ENCODE results near the gene KLHL29. TPM values are rescaled to one million over a fixed set of nuclear protein-coding genes. Genes with fewer than 3 reads are reported as not detected.

KLHL29 gene
- total RNA-seq, 1 experiment from 2014 or later = 7.7 TPM

- intact Hi-C loops (cut with micrococcal nuclease; ENCODE audit: unreplicated experiment) (no loop called here), in situ Hi-C loops (cut with HindIII; ENCODE audit: low pct_unique_long_range_greater_than_20kb, low sequenced_read_pairs) (no loop called here)
- H3K4me3 ChIP-seq (ENCODE audit: low read depth in 2 of 2, low read length in 2 of 2) = no peak overlapping the region
- H3K27me3 ChIP-seq (ENCODE audit: control insufficient read depth, insufficient read depth, low read length) = no peaks in the 10 kb centered on the region
- no peak overlapping the region for H3K27ac ChIP-seq (ENCODE audit: low read length)
- DNase-seq (ENCODE audit: low read depth, low spot score) (no peak), ATAC-seq (no peak)
- no peaks in the 10 kb centered on the region for H3K36me3 ChIP-seq (ENCODE audit: control insufficient read depth, insufficient read depth, low read length)
- H3K9me3 ChIP-seq (ENCODE audit: control insufficient read depth, insufficient read depth, low read depth, low read length) = no peaks in the 10 kb centered on the region
- POLR2A ChIA-PET = no interaction called here
- no TSS peak for BruUV-seq (replicated peaks)
- CTCF ChIA-PET = no interaction called here
- TF ChIP-seq REST (IDR thresholded peaks at IDR 0.05; ENCODE audit: insufficient read depth in 1 of 2, low read depth in 2 of 2, low read length in 1 of 2) = no peak
- TF ChIP-seq TCF7L2 (IDR thresholded peaks at IDR 0.05; ENCODE audit: low read depth, low read length) = no peak
- no peak for TF ChIP-seq POLR2AphosphoS5 (IDR thresholded peaks at IDR 0.05; ENCODE audit: low read depth, low read length)
- TF ChIP-seq CTCF (IDR thresholded peaks at IDR 0.05) = no peak
- no peak for TF ChIP-seq SIN3A (IDR thresholded peaks at IDR 0.05; ENCODE audit: borderline replicate concordance, insufficient read depth, low read depth, low read length)
- H3K4me1 ChIP-seq (ENCODE audit: control insufficient read depth, insufficient read depth, low read length) = no peaks in the 10 kb centered on the region
Measured at GRCh38 chr2:23453836-23454460, 69.0 kb downstream of the KLHL29 start.

- TF ChIP-seq TCF7L2 (IDR thresholded peaks at IDR 0.05; ENCODE audit: low read depth, low read length) (no peak), REST (IDR thresholded peaks at IDR 0.05; ENCODE audit: insufficient read depth in 1 of 2, low read depth in 2 of 2, low read length in 1 of 2) (no peak), SIN3A (IDR thresholded peaks at IDR 0.05; ENCODE audit: borderline replicate concordance, insufficient read depth, low read depth, low read length) (no peak), POLR2AphosphoS5 (IDR thresholded peaks at IDR 0.05; ENCODE audit: low read depth, low read length) (no peak), CTCF (IDR thresholded peaks at IDR 0.05) (no peak)
- DNase-seq (ENCODE audit: low read depth, low spot score) (no peak), ATAC-seq (no peak)
- no peaks in the 10 kb centered on the region for H3K27me3 ChIP-seq (ENCODE audit: control insufficient read depth, insufficient read depth, low read length)
- H3K4me3 ChIP-seq (ENCODE audit: low read depth in 2 of 2, low read length in 2 of 2) = no peak overlapping the region
- BruUV-seq (replicated peaks) = no TSS peak
- no peaks in the 10 kb centered on the region for H3K9me3 ChIP-seq (ENCODE audit: control insufficient read depth, insufficient read depth, low read depth, low read length)
- in situ Hi-C loops (cut with HindIII; ENCODE audit: low pct_unique_long_range_greater_than_20kb, low sequenced_read_pairs) (no loop called here), intact Hi-C loops (cut with micrococcal nuclease; ENCODE audit: unreplicated experiment) (no loop called here)
- H3K4me1 ChIP-seq (ENCODE audit: control insufficient read depth, insufficient read depth, low read length) = no peaks in the 10 kb centered on the region
- H3K27ac ChIP-seq (ENCODE audit: low read length) = no peak overlapping the region
- POLR2A ChIA-PET = no interaction called here
- H3K36me3 ChIP-seq (ENCODE audit: control insufficient read depth, insufficient read depth, low read length) = no peaks in the 10 kb centered on the region
- CTCF ChIA-PET = no interaction called here
Measured at GRCh38 chr2:23454501-23455120, 69.6 kb downstream of the KLHL29 start.

All from Panc1 (cell line).